GM15510 (cell line): ENCODE data around the gene CRYL1.

Source experiments
- POLR2A ChIP-seq: IDR thresholded peaks from 3 replicates; pipeline ENCODE4 v1.6.1; 2011; ENCODE audit warnings: borderline replicate concordance; ENCODE audit not compliant: insufficient read length; ENCODE audit errors: extremely low read depth

Gene CRYL1

GRCh38 chr13:20397896-20398295, 127.8 kb downstream of the CRYL1 start:
- no peak for TF ChIP-seq POLR2A

GRCh38 chr13:20395061-20395916, 130.4 kb downstream of the CRYL1 start:
- TF ChIP-seq POLR2A, result no peak

GRCh38 chr13:20394506-20394905, 131.2 kb downstream of the CRYL1 start:
- no peak for TF ChIP-seq POLR2A

GRCh38 chr13:20394169-20394501, 131.5 kb downstream of the CRYL1 start:
- no peak for TF ChIP-seq POLR2A

GRCh38 chr13:20393273-20394168, 132.1 kb downstream of the CRYL1 start:
- no peak for TF ChIP-seq POLR2A

GRCh38 chr13:20392530-20392929, 133.1 kb downstream of the CRYL1 start:
- TF ChIP-seq POLR2A, result no peak

- TF ChIP-seq POLR2A, result no peak
These were observed 133.8 kb downstream of the CRYL1 start for GRCh38 chr13:20391597-20392452.

GRCh38 chr13:20390526-20391175, 135.0 kb downstream of the CRYL1 start:
- no peak for TF ChIP-seq POLR2A

- no peak for TF ChIP-seq POLR2A
These were observed 135.7 kb downstream of the CRYL1 start for GRCh38 chr13:20389696-20390525.

- no peak for TF ChIP-seq POLR2A
These were observed 137.5 kb downstream of the CRYL1 start for GRCh38 chr13:20388184-20388583.

- TF ChIP-seq POLR2A, result no peak
These were observed 138.2 kb downstream of the CRYL1 start for GRCh38 chr13:20387441-20387971.

- TF ChIP-seq POLR2A, result no peak
These were observed 138.7 kb downstream of the CRYL1 start for GRCh38 chr13:20387006-20387405.

- no peak for TF ChIP-seq POLR2A
These were observed 142.6 kb downstream of the CRYL1 start for GRCh38 chr13:20383058-20383457.
